Colonic mucosa (tissue), 4 donors: ENCODE data around the gene RIMS1. TPM values are rescaled to one million over a fixed set of nuclear protein-coding genes. Genes with fewer than 3 reads are reported as not detected.

Experiments
- DNase-seq: peaks from one replicate; pipeline ENCODE4 v3.0.0-alpha.2; 2020
- H3K27ac ChIP-seq: fragments of 200-600 bp; one replicate; pipeline ENCODE4 v1.8.0; 2021
- H3K27me3 ChIP-seq: fragments of 200-600 bp; one replicate; pipeline ENCODE4 v1.8.0; 2021
- H3K36me3 ChIP-seq: fragments of 200-600 bp; one replicate; pipeline ENCODE4 v1.8.0; 2021
- H3K4me1 ChIP-seq: fragments of 200-600 bp; one replicate; pipeline ENCODE4 v1.8.0; 2021; ENCODE audit warnings: mild to moderate bottlenecking
- H3K4me3 ChIP-seq: fragments of 200-600 bp; one replicate; pipeline ENCODE4 v1.8.0; 2021
- H3K9ac ChIP-seq, 2 donors: one replicate each; pipeline ENCODE4 v1.7.0; 2013; ENCODE audit warnings: control low read depth in 2 of 2, low read depth in 2 of 2, low read length in 2 of 2
- H3K9me3 ChIP-seq: fragments of 200-600 bp; one replicate; pipeline ENCODE4 v1.8.0; 2021
- CTCF ChIP-seq: fragments of 200-600 bp; IDR thresholded peaks from one replicate; pipeline ENCODE4 v1.8.0; 2022; ENCODE audit warnings: antibody characterized with exemption, mild to moderate bottlenecking
- intact Hi-C: fragments of 100-400 bp; cut with DNase I; formaldehyde crosslinking; loops from one replicate; pipeline ENCODE4 v1.14.1; 2022
- total RNA-seq, 2 donors: library from RNA; stranded (reverse); fragmentation: NEBNext Ultra II Directional in 1 of 2; extraction: Animal tissue kit (Norgen Biotek cat#: 25700) in 1 of 2; gene quantifications; one replicate each; pipeline ENCODE4 v1.2.1, GENCODE V29; 2021
- donor health status: healthy.
- donor health status: DM: no; HTN: no; CAD: no.
- donor health status: DM: no; HTN: no; CAD: no.

Gene RIMS1
- total RNA-seq, 2 donors from 2014 or later = 0.17 to 0.56 TPM

GRCh38 chr6:71900642-71901041 lies 14.3 kb downstream of the RIMS1 start:
- Histone ChIP-seq H3K27me3 (no peaks in the 10 kb centered on the region), H3K9ac (no peak overlapping the region), H3K36me3 (no peaks in the 10 kb centered on the region), H3K4me3 (no peak overlapping the region), H3K9me3 (no peaks in the 10 kb centered on the region), H3K4me1 (no peaks in the 10 kb centered on the region), H3K27ac (no peak overlapping the region)
- no peak for TF ChIP-seq CTCF
- no peak for DNase-seq
- intact Hi-C loops = no loop called here

GRCh38 chr6:71902261-71902660 lies 15.9 kb downstream of the RIMS1 start:
- Histone ChIP-seq H3K4me3 (no peak overlapping the region), H3K36me3 (no peaks in the 10 kb centered on the region), H3K27me3 (no peaks in the 10 kb centered on the region), H3K9me3 (no peaks in the 10 kb centered on the region), H3K9ac (no peak overlapping the region), H3K27ac (no peak overlapping the region), H3K4me1 (no peaks in the 10 kb centered on the region)
- DNase-seq = no peak
- TF ChIP-seq CTCF = no peak
- intact Hi-C loops = no loop called here

- Histone ChIP-seq H3K27me3 (no peaks in the 10 kb centered on the region), H3K4me3 (no peak overlapping the region), H3K27ac (no peak overlapping the region), H3K9me3 (no peaks in the 10 kb centered on the region), H3K36me3 (no peaks in the 10 kb centered on the region), H3K4me1 (no peaks in the 10 kb centered on the region), H3K9ac (no peak overlapping the region)
- DNase-seq = no peak
- no peak for TF ChIP-seq CTCF
- intact Hi-C loops = no loop called here
Observed at GRCh38 chr6:71906813-71907212, 20.5 kb downstream of the RIMS1 start.

- no peak overlapping the region for H3K27ac ChIP-seq
- no peak for DNase-seq
- H3K9ac ChIP-seq = no peak overlapping the region
- H3K4me3 ChIP-seq = no peak overlapping the region
- no peaks in the 10 kb centered on the region for H3K27me3 ChIP-seq
- TF ChIP-seq CTCF = no peak
- intact Hi-C loops = no loop called here
- H3K4me1 ChIP-seq = no peaks in the 10 kb centered on the region
- H3K36me3 ChIP-seq = no peaks in the 10 kb centered on the region
- no peaks in the 10 kb centered on the region for H3K9me3 ChIP-seq
Observed at GRCh38 chr6:71908162-71908765, 21.9 kb downstream of the RIMS1 start.

- no peak overlapping the region for H3K9ac ChIP-seq
- no peaks in the 10 kb centered on the region for H3K4me1 ChIP-seq
- intact Hi-C loops = no loop called here
- no peak overlapping the region for H3K4me3 ChIP-seq
- no peaks in the 10 kb centered on the region for H3K9me3 ChIP-seq
- no peaks in the 10 kb centered on the region for H3K36me3 ChIP-seq
- TF ChIP-seq CTCF = no peak
- H3K27ac ChIP-seq = no peak overlapping the region
- no peak for DNase-seq
- H3K27me3 ChIP-seq = no peaks in the 10 kb centered on the region
Observed at GRCh38 chr6:71913444-71914234, 27.3 kb downstream of the RIMS1 start.
